DMS114 treated with DMSO at 0.1 percent for 48 hours (cell line): ENCODE measurements around the gene PLIN4.

Experiments used
- DNase-seq: peaks from one replicate; lab custom pipeline; 2025; ENCODE audit not compliant: unreplicated experiment; lab: John Stamatoyannopoulos, UW

PLIN4 gene

DNA sequence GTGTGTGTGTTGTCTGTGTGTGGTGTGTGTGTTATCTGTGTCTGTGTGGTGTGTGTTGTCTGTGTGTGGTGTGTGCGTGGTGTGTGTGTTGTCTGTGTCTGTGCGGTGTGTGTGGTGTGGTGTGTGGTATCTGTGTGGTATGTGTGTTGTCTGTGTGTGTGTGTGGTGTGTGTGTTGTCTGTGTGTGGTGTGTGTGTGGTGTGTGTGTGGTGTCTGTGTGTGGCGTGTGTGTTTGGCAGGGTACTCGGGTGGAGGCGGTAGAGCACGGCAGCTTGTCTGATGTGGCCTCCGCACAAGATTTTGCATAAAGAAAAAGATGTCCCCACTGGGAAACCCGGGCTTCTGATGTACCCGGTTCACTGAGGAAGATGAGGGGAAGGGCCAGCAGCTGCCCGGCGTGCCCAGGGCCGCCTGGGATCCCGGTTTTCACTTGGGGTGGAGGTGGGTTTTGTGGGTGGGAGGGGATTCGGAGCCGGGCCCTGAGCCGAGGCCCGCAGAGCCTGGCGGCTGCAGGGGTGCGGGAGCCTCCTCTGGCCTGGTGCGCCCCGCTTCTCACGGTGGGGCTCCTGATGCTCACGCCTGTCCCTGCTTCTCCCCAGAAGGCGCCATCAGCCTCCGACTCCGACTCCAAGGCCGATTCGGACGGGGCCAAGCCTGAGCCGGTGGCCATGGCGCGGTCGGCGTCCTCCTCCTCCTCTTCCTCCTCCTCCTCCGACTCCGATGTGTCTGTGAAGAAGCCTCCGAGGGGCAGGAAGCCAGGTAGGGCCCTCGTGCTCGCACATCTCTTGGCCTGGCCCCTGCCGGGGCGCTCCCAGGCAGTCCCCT lies 25.0 kb downstream of the PLIN4 start:
- no peak for DNase-seq

DNA sequence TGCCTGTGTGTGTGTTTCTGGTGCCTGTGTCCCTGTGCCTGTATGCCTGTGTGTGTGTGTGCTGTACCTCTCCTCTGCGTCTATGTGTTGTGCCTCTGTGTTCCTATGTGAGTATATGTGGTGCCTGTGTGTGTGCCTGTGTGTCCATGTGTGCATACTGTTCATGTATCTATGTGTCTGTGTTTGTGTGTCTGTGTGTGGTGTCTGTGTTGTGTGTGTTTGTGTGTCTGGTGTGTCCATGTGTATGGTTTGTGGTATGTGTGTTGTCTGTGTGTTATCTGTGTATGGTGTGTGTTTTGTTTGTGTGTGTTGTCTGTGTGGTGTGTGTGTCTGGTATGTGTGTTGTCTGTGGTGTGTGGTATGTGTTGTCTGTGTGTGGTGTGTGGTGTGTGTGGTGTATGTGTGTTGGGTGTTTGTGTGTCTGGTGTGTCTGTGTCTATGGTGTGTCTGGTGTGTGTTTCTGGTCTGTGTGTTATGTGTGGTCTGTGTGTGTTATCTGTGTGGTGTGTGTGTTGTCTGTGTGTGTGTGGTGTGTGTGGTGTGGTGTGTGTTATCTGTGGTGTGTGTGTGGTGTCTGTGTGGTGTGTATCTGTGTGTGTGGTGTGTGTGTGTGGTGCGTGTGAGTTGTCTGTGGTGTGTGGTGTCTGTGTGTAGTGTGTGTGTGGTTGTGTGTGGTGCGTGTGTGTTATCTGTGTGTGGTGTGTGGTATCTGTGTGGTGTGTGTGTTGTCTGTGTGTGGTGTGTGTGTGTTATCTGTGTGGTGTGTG lies 25.8 kb downstream of the PLIN4 start:
- DNase-seq: no peak

DNA sequence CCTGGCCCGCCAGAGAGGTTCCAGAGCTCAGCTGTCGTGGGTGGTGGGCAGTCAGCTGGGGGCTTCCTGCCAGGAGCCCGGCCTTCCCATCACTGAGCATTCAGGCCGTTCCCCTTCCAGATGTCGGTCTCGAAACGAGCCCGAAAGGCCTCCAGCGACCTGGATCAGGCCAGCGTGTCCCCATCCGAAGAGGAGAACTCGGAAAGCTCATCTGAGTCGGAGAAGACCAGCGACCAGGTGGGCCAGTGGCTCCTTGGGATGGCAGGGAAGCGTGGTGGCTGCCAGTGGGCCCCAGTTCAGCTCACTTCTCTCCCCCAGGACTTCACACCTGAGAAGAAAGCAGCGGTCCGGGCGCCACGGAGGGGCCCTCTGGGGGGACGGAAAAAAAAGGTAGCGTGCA lies 26.8 kb downstream of the PLIN4 start:
- no peak for DNase-seq

DNA sequence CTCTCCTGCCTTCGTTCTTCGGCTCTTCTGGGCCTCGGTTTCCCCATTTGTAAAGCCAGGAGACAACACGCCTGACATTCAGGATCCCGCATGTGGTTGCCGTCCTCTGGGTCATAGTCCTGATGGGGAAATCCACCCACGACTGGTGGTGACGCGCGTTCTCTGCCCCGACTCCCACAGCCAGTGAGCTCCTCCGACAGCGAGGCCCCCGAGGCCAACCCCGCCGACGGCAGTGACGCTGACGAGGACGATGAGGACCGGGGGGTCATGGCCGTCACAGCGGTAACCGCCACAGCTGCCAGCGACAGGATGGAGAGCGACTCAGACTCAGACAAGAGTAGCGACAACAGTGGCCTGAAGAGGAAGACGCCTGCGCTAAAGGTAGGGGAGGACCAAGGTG lies 29.8 kb downstream of the PLIN4 start:
- no peak for DNase-seq

DNA sequence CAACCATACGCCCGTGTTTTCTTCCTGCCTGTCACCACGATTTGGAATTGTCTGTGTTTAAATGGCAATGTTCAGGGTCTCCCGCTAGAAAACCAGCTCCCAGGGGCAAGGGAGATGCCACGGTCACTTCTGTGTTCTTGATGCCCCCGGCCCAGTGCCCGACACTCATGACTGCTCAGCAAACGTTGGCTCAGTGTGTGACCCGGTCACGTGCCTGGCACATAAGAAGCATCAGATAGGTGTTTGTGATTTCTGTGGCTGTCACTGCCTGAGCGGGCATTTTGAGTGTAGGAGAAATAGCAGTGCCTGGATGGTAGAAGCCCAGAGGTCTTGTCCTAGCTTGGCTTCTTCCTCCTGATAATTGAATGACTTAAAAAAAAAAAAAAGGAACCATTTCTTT lies 30.7 kb downstream of the PLIN4 start:
- DNase-seq: no peak

DNA sequence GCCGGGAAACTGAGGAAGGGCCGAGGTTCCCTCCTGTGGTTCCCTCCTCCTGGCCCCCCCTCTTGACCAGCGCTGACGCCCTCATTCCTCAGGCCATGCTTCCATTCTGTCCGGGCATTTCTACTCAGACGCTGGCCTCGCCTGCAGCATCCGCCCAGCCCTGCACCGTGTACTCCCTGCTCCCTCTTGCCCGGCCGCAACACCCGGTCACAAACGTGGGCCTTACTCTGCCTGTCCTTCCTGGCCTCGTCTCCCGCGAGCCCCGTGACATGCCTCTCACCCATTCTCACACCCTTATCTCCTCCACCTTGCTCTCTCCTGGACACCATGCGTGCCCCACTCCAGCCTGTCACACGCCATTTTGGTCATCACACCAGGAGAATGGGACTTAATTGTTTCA lies 34.9 kb downstream of the PLIN4 start:
- no peak for DNase-seq

DNA sequence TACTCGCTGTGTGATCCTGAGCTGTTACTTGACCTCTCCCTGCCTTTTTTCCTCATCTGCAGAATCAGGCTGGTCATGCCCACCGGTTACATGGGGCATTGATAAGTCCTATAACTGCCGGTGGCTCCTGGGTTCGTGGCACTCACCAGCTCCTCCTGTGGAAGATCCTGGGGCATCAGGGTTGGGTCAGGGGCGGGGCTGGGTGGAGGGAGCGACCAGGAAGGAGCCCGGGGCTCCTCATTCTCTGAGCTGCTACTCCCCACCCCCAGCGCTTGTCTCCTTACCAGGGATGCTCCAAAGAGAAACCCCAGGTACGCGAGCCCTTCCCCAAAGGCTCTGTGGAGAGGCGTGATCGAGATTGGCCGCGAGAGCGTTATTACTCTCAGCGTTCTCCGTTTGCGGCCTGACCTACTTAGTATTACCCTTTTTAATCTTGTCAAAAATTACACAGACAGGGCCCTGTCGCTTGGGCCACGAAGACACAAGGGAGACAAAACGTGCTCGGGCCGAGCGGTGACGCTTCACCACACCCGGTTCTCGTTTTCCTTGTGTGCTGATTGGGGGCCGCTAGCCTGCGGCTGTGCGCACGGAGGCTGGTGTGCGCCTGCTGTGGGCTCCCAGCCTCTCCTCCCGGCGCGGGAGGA lies 35.4 kb downstream of the PLIN4 start:
- no peak for DNase-seq

DNA sequence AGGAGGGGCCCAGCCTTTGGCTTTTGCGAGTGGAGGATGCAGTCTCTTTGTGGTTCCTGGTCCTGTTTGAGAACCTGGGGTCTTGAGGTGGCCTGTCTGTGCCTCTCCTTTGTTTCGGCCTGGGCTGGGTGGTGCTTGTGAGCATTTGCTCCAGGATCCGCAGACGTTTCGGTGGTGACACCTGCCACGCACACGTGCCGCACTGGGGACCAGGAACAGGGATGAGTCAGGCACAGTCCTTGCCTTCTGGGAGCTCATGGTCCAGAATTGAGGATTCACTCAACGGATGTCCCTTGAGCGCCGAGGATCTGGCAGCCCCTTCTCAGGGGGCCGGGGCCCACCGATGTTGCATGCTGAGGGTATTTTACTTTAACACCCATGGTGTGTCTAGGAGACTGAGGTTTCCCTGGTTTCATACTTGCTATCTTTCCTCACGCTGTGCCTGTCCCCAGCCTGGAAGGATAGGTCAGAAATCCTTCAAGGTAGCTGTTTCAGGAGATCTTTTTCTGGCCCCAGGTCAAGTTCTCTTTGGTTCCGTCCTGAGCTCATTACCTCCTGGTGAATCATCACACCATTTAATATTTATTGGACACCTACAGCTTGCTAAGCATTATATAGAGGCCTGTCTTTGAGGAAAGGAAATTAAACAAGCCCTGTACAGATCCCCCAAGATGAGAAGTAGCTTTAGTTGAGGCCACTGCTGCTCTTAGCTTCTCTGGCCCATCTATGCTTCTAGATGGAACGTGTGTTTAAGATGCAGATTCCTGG lies 41.1 kb downstream of the PLIN4 start:
- no peak for DNase-seq

DNA sequence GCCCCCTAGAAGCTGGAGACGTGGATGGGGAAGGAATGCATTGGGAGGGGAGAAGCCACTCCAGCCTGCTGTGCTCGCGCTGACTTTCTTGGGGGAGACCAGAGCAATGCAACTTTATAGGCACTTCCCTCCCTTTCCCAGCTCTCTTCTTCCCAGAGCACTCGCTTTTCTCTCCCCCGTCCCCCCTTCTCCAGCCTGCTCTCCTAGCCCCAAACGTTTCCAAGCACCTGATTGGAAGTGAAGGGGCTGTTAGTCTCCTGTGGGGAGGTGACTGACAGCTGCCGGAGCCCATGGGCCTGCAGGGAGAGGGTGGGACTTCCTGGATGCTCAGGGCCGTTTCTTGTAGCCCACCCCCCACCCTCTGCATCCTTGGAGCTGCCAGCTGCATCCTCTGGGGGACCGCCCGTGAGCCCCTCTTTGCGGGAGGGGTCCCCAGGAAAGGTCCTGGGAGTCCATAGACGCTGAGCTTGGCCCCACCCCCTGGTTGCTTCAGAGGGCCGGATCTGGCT lies 43.7 kb downstream of the PLIN4 start:
- peak; percentile 63 for DNase-seq

DNA sequence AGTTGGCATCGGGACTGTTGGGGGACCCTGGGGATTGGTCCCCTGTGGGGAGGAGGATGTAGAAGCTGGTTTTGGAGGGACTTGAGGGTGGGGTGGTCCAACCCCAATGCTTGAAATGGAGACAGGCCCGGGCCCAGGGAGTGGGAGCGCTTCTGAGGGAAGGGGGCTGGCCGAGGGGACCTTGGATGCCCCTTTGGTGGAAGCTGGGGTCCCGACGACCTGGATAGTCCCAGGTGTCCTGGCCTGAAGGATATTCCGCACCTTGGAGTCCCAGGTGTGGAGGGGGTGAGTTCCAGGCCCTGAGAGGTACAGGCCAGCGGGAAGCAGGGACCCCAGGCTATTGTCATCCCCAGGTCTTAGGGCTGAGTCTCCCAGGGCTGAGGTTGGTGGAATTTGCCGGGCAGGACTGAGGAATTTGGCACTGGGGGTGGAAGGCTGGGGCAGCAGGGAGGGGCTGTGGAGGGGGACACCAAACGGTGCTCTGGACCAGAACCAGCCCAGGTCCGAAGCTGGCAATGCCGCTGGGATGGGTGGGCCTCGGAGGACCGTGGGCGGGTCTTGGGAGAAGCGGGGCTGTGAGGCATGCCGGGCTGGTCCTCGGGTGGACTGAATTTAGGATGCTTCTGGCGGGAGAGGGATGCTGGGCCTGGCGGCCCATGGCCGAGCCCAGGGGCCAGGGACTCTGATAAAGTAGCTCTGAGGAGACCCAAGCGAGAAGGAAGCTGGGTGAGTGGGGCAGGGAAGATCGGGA lies 44.3 kb downstream of the PLIN4 start:
- DNase-seq: no peak

DNA sequence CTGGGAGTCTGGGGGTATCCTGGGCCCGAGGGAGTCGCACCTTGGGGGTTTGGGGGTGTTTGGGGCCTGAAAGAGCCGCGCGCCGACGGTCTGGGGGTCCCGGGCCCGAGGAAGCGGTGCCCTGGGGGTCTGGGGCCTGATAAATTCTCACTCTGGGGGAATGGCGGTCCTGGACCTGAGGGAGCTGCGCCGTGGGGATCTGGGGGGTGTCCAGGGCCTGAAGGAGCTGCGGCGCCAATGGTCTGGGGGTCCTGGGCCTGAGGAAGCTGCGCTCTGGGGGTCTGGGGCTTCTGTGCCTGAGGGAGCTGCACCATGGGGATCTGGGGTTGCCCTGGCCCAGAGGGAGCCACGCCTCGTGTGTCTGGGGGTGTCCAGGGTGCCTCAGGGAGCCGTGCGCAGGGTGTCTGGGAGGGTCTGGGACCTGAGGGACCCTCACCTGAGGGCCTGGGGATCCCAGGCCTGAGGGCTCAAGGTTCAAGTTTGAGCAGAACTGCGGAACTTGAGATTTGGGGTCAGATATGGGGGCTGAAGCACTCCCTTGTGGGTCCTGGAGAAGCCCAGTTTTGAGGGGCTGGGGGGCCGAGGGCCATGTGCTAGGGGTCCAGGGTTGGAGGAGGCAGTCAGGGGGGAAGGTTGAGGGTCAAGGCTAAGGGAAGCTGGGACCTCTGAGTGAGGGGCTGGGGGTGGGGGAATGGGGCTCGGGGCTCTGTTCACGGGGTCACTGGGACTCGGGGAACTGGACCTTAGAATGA lies 45.1 kb downstream of the PLIN4 start:
- no peak for DNase-seq

DNA sequence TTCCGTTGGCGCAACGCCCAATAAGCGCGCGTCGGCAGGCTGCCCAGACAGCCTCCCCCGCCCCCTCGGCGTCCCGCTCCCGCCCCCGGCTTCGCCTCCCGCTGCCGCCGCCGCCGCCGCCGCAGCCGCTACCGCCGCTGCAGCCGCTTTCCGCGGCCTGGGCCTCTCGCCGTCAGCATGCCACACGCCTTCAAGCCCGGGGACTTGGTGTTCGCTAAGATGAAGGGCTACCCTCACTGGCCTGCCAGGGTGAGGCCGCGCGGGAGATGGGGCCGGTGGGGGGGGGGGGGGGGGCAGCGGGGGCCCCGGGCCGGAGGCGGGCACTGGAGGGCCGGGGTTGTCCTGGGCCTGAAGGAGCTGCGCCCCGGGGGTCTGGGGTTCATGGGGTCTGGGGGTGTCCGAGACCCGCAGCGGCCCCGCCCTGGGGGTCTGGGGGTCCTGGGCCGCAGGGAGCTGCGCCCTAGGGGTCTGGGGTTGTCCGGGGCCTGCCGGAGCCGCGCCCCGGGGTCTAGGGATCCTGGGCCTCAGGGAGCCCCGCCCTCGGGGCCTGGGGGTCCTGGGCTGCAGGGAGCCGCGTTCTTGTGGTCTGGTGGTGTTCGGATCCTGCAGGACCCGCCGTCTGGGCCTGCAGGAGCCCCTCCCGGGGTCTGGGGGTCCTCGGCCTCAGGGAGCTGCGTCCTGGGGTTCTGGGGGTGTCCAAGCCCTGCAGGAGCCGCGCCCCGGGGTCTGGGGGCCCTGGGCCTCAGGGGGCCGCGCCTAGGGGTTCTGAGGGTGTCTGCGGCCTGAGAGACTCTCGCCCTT lies 45.9 kb downstream of the PLIN4 start, which contains the start of gene HDGFL2:
Gene HDGFL2, plus strand, starts transcription at position 124 of the 801 bp plus-strand sequence. Its CDS starts 54 bp downstream, at position 178.
- DNase-seq: no peak

DNA sequence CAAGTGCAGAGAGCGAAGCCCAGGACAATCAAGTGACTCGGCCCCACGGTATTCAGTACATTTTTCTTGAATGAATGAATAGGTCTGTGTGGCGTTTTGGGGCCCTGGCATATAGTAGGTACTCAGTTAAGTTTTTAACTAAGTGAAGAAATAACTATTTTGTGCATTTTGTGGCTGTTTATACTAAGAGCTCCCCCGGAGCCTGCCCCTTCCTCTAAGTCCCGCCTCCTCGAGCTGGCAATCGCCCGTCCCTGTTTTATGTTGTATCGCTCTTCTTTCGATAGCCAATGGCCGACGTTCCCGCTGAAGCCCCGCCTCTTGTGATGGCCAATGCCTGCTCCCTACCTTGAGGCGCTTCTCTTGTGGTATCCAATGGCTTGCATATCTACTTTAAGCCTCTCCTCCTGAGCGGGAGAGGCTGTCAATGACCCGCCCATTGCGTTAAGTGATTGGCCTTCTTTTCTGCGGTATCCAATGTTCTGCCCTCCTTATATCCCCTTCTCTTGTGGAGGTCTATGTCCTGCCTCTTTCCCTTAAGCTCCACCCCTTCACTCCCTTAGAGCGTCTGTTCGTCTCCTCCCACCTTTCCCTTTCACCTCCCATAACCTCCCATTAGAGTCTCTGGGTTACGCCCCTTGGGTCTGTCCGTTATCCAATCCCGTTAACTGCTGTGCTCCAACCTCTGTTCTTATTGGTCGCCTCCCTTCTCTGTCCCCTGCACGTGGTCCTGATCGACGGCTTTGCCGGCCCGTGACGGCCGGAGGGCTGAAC lies 46.7 kb downstream of the PLIN4 start:
- DNase-seq: peak; percentile 100

DNA sequence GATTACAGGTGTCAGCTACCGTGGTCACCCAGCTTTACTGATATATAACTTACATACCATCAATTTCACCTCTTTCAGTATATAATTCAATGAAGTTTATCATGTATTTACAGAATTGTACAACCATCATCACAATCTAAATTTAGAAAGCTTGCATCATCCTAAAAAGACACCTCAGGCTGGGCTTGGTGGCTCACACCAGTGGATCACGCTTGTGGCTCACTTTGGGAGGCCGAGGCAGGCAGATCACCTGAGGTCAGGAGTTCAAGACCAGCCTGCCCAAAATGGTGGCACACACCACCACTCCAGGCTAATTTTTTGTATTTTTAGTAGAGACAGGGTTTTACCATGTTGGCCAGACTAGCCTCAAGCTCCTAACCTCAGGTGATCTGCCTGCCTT lies 50.5 kb downstream of the PLIN4 start:
- DNase-seq: no peak

DNA sequence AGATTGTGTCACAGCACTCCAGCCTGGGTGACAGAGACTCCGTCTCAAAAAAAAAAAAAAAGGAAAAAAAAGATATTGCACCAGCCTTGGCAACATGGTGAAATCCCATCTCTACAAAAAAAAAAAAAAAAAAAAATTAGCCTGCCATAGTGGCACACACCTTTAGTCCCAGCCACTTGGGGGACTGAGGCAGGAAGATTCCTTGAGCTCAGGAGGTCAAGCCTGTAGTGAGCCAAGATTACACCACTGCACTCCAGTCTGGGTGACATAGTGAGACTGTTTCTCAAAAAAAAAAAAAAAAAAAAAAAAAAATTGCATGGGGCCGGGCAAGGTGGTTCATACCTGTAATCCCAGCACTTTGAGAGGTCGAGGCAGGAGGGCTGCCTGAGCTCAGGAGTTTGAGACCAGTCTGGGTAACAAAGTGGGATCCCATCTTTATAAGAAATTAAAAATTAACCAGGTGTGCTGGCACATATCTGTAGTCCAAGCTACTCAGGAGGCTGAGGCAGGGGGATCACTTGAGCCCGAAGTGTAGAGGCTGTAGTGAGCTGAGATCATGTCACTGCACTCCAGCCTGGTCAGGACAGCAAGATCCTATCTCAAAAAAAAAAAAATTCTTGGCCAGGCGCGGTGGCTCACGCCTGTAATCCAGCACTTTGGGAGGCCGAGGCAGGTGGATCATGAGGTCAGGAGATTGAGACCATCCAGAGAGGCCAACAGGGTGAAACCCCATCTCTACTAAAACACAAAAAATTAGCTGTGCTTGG lies 53.3 kb downstream of the PLIN4 start:
- DNase-seq: no peak

DNA sequence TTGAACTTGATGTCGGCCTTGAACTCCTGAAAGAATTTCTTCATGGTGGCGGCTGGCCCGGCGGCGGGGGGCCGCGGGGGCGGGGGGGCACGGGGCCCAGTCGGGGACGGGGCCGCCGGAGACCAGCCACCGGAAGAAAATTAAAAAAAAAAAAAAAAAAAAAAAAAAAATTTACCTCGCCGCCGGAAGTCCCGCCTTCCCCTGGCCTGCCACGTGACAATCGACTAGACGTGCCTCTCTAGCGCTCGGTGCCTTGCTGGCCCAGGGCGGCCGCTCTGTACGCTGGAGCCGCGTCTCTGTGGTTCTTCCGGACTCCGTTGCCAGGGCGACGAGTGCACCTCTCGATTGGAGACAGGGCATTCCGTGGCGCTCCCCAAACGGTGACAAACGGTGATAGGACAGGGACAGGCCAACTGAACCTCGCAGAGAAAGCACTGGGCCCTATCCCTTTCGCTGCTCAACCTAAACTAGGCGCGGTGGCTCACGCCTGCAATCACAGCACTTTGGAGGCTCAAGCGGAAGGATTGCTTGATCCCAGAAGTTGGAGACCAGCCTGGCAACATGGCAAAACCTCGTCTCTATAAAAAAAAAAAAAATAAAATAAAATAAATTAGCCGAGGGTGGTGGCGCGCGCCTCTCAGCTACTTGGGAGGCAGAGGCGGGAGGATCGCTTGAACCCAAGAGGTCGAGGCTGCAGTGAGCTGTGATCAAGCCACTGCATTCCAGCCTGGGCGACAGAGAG lies 60.5 kb downstream of the PLIN4 start, which contains the start of gene UBXN6:
Gene UBXN6, minus strand, starts transcription at position 141 of the 742 bp plus-strand sequence. Its CDS starts 97 bp downstream, at position 44.
- DNase-seq: peak; percentile 90
